Erythroblast (primary cell): ENCODE data around the gene FEN1.

Experiments used
- GATA1 ChIP-seq: IDR thresholded peaks from 2 replicates; pipeline ENCODE4 v1.6.1; 2011; ENCODE audit warnings: low read depth, mild to moderate bottlenecking, control low read depth, low read length, moderate library complexity
- POLR2A ChIP-seq: IDR thresholded peaks from 2 replicates; pipeline ENCODE4 v1.6.1; 2011; ENCODE audit warnings: mild to moderate bottlenecking, low read length

DNA sequence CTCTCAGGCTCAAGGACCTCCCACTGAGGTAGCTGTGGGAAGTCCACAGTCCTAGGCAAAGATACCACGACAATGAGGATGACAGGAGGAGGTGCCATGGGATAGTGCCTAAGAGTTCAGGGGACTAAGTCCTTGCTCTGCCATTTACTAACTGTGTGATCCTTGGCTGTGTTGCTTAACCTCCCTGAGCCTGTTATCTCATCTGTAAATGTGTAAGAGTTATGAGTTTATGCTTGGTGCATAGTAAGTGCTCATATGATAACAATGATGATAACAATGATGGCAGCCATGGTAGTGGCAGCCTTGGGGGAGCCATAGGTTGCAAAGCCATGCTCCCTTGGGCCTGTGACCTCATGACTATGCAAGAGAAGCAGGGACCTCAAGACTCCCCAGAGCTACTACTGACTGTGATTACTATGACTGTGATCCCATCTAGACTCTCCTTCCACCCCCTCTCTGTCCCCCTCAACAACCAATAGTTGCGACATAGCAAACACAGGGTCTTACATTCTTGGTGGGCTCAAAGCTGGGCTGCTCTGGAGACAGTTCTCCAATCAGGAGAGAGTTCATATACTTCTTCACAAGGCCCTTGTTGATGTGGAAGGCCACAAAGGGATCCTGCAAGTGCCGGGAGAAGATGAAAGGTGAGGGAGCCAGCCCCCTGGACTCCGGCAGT, 20.2 kb downstream of the FEN1 start:
- TF ChIP-seq POLR2A (peak; percentile 39), GATA1 (no peak)
